ENCODE results near the gene C1orf116.

GRCh38 chr1:207048041-207048440 is 15.5 kb upstream of the C1orf116 start:
- TF ChIP-seq, protein P1, sequence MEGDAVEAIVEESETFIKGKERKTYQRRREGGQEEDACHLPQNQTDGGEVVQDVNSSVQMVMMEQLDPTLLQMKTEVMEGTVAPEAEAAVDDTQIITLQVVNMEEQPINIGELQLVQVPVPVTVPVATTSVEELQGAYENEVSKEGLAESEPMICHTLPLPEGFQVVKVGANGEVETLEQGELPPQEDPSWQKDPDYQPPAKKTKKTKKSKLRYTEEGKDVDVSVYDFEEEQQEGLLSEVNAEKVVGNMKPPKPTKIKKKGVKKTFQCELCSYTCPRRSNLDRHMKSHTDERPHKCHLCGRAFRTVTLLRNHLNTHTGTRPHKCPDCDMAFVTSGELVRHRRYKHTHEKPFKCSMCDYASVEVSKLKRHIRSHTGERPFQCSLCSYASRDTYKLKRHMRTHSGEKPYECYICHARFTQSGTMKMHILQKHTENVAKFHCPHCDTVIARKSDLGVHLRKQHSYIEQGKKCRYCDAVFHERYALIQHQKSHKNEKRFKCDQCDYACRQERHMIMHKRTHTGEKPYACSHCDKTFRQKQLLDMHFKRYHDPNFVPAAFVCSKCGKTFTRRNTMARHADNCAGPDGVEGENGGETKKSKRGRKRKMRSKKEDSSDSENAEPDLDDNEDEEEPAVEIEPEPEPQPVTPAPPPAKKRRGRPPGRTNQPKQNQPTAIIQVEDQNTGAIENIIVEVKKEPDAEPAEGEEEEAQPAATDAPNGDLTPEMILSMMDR (IDR thresholded peaks at IDR 0.05 in 8 of 11, conservative IDR thresholded peaks at IDR 0.05 in 3 of 11): no peak
- TF ChIP-seq POLR2AphosphoS5 (IDR thresholded peaks at IDR 0.05): no peak

Measured in spleen (tissue), 7 donors.